Measurements from ENCODE around the gene AGRN.

Gene AGRN

DNA sequence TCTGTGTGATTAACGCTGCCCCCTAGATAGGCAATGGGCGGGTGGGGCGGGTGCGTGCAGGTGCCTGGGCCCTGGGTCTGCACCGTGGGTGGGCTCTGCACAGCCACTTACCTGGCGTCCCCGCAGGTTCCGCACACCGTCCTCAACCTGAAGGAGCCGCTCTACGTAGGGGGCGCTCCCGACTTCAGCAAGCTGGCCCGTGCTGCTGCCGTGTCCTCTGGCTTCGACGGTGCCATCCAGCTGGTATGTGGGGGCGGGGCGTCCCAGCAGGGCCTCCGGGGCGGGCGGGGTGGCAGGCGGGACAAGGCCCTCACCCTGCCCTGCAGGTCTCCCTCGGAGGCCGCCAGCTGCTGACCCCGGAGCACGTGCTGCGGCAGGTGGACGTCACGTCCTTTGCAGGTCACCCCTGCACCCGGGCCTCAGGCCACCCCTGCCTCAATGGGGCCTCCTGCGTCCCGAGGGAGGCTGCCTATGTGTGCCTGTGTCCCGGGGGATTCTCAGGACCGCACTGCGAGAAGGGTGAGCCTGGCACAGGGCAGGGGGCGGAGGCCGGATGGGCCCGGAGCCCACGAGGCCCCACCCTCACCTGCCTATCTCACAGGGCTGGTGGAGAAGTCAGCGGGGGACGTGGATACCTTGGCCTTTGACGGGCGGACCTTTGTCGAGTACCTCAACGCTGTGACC, 31.3 kb downstream of the AGRN start:
- no peak overlapping the region for H3K4me2 ChIP-seq (ENCODE audit: low read depth, low read length)
- no peaks in the 10 kb centered on the region for H4K20me1 ChIP-seq (ENCODE audit: insufficient read depth, low read length)
- no peak overlapping the region for H2AFZ ChIP-seq (ENCODE audit: low read length)
- no peaks in the 10 kb centered on the region for H3K9me2 ChIP-seq (replicated peaks; ENCODE audit: insufficient read depth, low read length)
- no peak overlapping the region for H3K4me3 ChIP-seq (ENCODE audit: low read length)
- DNase-seq: no peak
- H3K9me3 ChIP-seq (replicated peaks; ENCODE audit: insufficient read depth, low read length): no peaks in the 10 kb centered on the region
- H3K36me3 ChIP-seq (replicated peaks; ENCODE audit: insufficient read depth, low read length): no peaks in the 10 kb centered on the region
- H3K4me1 ChIP-seq (ENCODE audit: low read length): no peaks in the 10 kb centered on the region
- no peaks in the 10 kb centered on the region for H3F3A ChIP-seq (ENCODE audit: insufficient read depth, low read length)
- no peak overlapping the region for H3K9ac ChIP-seq (ENCODE audit: low read length)
- no peak overlapping the region for H3K27ac ChIP-seq (ENCODE audit: low read length)
- no peaks in the 10 kb centered on the region for H3K79me2 ChIP-seq (ENCODE audit: low read length)
- H3K27me3 ChIP-seq (replicated peaks; ENCODE audit: insufficient read depth, low read length): peaks cover 68% of the 10 kb centered on the region
- TF ChIP-seq, protein P1, sequence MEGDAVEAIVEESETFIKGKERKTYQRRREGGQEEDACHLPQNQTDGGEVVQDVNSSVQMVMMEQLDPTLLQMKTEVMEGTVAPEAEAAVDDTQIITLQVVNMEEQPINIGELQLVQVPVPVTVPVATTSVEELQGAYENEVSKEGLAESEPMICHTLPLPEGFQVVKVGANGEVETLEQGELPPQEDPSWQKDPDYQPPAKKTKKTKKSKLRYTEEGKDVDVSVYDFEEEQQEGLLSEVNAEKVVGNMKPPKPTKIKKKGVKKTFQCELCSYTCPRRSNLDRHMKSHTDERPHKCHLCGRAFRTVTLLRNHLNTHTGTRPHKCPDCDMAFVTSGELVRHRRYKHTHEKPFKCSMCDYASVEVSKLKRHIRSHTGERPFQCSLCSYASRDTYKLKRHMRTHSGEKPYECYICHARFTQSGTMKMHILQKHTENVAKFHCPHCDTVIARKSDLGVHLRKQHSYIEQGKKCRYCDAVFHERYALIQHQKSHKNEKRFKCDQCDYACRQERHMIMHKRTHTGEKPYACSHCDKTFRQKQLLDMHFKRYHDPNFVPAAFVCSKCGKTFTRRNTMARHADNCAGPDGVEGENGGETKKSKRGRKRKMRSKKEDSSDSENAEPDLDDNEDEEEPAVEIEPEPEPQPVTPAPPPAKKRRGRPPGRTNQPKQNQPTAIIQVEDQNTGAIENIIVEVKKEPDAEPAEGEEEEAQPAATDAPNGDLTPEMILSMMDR (IDR thresholded peaks at IDR 0.05; ENCODE audit: low read length): no peak
- no peak for TF ChIP-seq EZH2 (optimal IDR thresholded peaks at IDR 0.05; ENCODE audit: low read depth, low read length)
- TF ChIP-seq EZH2phosphoT487 (IDR thresholded peaks at IDR 0.05; ENCODE audit: low read length): no peak

DNA sequence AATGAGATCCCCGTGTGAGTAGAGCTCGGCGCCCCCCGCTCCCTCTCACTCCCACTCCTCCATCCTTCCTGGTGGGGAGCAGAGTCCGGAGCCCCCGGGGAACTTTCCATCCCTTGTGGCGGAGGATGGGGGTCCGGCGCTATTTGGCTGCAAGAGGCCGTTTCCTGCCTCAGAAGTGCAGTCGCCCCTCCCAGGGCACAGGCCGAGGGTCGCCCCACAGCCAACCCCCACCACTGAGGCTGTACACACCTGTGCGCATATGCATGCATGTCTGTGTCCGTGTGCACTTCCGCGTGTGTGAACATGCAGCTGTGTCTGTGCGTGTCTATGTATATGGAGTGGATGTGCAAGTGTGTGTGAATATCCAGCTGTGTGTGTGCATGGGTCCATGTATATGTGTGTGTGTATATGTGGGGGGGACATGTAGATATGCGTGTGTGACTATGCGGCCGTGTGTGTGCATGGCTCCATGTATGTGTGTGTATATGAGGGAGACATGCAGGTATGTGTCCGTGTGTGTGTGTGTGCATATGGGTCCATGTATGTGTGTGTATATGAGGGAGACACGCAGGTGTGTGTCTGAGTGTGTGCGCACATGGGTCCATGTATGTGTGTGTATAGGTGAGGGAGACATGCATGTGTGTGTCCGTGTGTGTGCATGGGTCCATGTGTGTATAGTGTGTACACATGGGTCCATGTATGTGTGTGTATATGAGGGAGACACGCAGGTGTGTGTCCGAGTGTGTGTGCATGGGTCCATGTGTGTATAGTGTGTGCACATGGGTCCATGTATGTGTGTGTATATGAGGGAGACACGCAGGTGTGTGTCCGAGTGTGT, 32.3 kb downstream of the AGRN start:
- H3K9me2 ChIP-seq (replicated peaks; ENCODE audit: insufficient read depth, low read length): no peaks in the 10 kb centered on the region
- no peaks in the 10 kb centered on the region for H3K36me3 ChIP-seq (replicated peaks; ENCODE audit: insufficient read depth, low read length)
- DNase-seq: no peak

GRCh38 chr1:1053022-1053421, 33.1 kb downstream of the AGRN start:
- Histone ChIP-seq H3K36me3 (replicated peaks; ENCODE audit: insufficient read depth, low read length) (no peaks in the 10 kb centered on the region), H3K4me3 (ENCODE audit: low read length) (no peak overlapping the region)

More for the DNA sequence above, 32.3 kb downstream of the AGRN start:
- no peaks in the 10 kb centered on the region for H3K79me2 ChIP-seq (ENCODE audit: low read length)
- H3K9me3 ChIP-seq (replicated peaks; ENCODE audit: insufficient read depth, low read length): no peaks in the 10 kb centered on the region
- TF ChIP-seq, protein P1 (IDR thresholded peaks at IDR 0.05; ENCODE audit: low read length): no peak
- TF ChIP-seq EZH2phosphoT487 (IDR thresholded peaks at IDR 0.05; ENCODE audit: low read length) (no peak), EZH2 (optimal IDR thresholded peaks at IDR 0.05; ENCODE audit: low read depth, low read length) (no peak)
- H3F3A ChIP-seq (ENCODE audit: insufficient read depth, low read length): no peaks in the 10 kb centered on the region
- no peak overlapping the region for H3K4me2 ChIP-seq (ENCODE audit: low read depth, low read length)
- no peak overlapping the region for H3K27ac ChIP-seq (ENCODE audit: low read length)
- H3K4me1 ChIP-seq (ENCODE audit: low read length): no peaks in the 10 kb centered on the region
- no peak overlapping the region for H3K9ac ChIP-seq (ENCODE audit: low read length)
- peaks cover 68% of the 10 kb centered on the region for H3K27me3 ChIP-seq (replicated peaks; ENCODE audit: insufficient read depth, low read length)
- no peaks in the 10 kb centered on the region for H4K20me1 ChIP-seq (ENCODE audit: insufficient read depth, low read length)
- H3K4me3 ChIP-seq (ENCODE audit: low read length): no peak overlapping the region
- no peak overlapping the region for H2AFZ ChIP-seq (ENCODE audit: low read length)

More at GRCh38 chr1:1053022-1053421, 33.1 kb downstream of the AGRN start:
- Histone ChIP-seq H3K9ac (ENCODE audit: low read length) (no peak overlapping the region), H3K9me3 (replicated peaks; ENCODE audit: insufficient read depth, low read length) (no peaks in the 10 kb centered on the region), H3K4me1 (ENCODE audit: low read length) (no peaks in the 10 kb centered on the region), H3K4me2 (ENCODE audit: low read depth, low read length) (no peak overlapping the region), H3K27me3 (replicated peaks; ENCODE audit: insufficient read depth, low read length) (peaks cover 70% of the 10 kb centered on the region), H3F3A (ENCODE audit: insufficient read depth, low read length) (no peaks in the 10 kb centered on the region), H3K79me2 (ENCODE audit: low read length) (no peaks in the 10 kb centered on the region), H2AFZ (ENCODE audit: low read length) (no peak overlapping the region), H3K9me2 (replicated peaks; ENCODE audit: insufficient read depth, low read length) (no peaks in the 10 kb centered on the region), H4K20me1 (ENCODE audit: insufficient read depth, low read length) (no peaks in the 10 kb centered on the region), H3K27ac (ENCODE audit: low read length) (no peak overlapping the region)
- TF ChIP-seq EZH2phosphoT487 (IDR thresholded peaks at IDR 0.05; ENCODE audit: low read length) (no peak), EZH2 (optimal IDR thresholded peaks at IDR 0.05; ENCODE audit: low read depth, low read length) (no peak)
- TF ChIP-seq, protein P1 (IDR thresholded peaks at IDR 0.05; ENCODE audit: low read length): no peak
- no peak for DNase-seq

All from MM.1S (cell line).